GM18526 (cell line): ENCODE results near the gene PTPRH.

Experiments
- POLR2A ChIP-seq: IDR thresholded peaks from 3 replicates; pipeline ENCODE4 v1.6.1; 2011; ENCODE audit not compliant: insufficient read length; ENCODE audit errors: extremely low read depth

The PTPRH gene

DNA sequence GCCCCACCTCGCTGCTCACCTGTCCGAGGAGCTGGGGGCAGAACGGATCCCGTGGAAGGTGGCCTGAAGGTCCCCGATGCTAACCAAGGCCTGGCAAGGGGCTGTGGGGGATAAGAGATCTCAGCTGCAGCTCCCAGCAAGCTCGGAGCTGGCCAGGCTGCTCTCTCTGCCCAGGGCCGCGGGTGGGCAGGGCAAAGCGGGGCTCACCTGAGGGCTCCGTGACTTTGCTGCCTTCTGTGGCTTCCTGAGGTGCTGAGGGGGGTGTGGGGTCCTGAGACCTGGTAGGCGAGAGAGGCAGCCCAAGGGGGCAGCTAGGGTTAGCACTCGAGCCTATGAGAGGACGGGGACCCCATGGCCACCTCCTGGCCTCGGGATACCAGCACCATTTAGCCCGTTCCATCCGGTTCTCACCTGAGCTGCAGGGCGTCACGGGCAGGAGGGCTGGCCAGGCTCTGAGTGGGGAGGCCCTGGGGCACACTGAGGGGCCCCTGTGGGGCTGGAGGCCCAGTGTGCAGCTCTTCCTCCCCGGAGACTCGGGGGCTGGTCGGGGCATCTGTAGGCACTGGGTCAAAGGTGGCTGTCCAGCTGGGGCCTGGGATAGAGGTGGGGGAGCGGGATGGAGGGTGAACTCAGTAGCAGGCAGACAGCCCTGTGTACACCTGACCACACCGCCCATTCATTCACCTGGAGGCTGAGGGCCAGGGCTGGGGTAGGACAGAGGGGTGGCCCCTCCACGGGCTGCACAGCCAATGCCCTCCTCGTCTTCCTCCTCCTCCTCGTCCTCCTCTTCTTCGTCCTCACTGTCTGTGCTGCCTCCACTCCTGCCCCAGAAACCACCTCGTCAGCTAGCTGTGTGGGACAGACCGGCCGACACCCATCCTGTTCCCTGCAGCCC is 22.3 kb upstream of the PTPRH start:
- TF ChIP-seq POLR2A = no peak

GRCh38 chr19:55230780-55231179 is 21.5 kb upstream of the PTPRH start:
- TF ChIP-seq POLR2A = no peak

DNA sequence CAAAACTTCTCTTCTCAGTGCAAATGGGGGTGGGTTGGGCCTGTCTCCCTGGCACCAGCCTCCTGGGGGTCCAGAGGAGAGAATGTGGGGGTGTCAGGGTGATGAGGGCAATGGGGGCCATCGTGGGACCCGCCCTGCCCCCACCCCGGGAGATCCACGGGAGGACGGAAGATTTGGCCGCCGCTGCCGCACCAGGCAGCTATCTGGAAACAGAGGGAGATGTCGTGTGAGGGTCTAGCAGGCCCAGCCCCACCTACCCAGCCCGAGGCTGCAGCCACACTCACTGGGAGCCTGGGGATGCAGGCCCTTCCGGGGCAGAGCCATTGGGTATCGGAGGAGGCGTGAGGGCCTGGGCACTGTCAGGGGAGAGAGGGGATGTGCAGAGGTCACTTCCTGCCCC is 21.0 kb upstream of the PTPRH start:
- TF ChIP-seq POLR2A = no peak

DNA sequence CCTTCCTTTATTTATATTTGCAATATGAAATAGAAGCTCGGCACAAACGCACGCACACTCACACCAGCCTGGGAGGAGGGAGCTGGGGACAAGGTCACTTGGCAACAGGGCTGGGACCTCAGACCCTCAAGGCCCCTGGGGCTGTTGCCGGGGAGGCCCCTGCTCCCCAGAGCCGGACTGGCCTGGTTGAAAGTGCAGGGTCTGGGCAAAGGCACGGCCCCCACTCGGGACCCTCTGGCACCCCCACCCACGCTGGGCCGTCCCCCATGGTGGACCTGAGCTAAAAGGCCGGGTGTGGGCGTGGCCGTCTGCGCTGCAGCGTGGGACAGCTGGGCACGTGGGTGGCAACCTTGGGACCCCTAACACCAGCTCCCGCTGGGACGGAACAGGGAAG is 20.5 kb upstream of the PTPRH start:
- no peak for TF ChIP-seq POLR2A

DNA sequence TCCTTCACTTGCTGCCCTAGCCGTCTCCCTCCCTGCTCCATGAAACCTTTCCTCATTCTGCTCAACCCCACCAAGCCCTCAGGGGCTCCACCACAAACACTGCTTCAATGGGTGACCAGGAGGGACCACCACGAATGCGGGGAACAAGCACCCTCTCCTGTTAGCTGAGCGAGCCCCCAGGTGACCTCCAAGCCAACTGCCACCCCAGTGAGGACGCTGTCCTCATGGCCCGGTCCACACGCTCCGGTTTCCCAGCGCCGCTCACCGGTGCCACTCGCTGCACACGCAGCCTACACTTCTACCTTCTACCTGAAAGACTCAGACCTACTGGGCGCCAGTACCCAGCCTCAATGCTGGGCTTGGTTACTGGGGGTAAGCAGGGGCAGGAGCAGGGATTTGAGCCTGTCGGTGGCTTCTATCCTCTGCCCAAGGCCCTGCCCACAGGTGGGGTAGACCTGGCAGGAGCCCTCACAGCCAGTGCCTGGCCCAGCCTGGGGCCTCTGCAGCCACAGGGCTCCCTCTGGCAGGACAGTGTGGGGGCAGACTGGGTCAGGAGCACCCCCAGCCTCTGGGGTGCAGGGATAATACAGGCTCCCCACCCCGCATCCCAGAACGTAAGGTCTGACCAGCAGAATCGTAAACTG is 20.0 kb upstream of the PTPRH start:
- TF ChIP-seq POLR2A = no peak

DNA sequence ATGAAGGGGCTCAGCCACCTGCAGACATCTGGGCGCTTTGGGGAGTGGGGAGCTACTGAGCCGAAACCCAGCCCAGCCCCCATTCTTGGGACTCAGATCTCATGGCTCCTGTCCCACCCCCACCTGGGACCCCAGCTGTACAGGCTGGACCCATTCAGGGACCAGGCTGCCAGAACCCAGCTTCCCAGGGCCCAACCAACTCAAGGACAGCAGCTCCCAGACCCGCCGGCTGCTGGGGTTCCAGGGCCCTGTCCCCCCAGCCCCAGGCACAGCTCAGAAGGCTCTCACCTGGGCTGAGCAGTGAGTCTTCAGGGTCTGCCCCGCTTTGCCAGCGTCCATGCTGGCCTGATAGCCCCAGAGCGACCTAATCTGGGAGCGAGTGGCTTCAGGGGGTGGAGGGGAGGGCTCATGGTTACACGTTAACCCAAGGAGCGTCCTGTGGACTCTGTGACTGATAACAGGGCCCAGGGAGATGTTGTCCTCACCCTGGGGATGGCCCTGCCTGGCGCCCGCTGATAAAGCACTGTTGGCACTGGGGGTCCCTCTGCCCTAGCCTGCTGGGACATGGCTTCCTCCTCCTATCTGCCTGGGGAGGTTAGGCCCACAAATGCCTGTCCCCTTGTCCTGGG is 19.2 kb upstream of the PTPRH start, which contains the start of gene TMEM86B:
TMEM86B (minus strand) TSS at position 361 of the 629 bp plus-strand sequence; CDS start at position 339, 22 bp downstream.
- no peak for TF ChIP-seq POLR2A

- TF ChIP-seq POLR2A = no peak
These were observed 18.7 kb upstream of the PTPRH start for GRCh38 chr19:55228015-55228391.

DNA sequence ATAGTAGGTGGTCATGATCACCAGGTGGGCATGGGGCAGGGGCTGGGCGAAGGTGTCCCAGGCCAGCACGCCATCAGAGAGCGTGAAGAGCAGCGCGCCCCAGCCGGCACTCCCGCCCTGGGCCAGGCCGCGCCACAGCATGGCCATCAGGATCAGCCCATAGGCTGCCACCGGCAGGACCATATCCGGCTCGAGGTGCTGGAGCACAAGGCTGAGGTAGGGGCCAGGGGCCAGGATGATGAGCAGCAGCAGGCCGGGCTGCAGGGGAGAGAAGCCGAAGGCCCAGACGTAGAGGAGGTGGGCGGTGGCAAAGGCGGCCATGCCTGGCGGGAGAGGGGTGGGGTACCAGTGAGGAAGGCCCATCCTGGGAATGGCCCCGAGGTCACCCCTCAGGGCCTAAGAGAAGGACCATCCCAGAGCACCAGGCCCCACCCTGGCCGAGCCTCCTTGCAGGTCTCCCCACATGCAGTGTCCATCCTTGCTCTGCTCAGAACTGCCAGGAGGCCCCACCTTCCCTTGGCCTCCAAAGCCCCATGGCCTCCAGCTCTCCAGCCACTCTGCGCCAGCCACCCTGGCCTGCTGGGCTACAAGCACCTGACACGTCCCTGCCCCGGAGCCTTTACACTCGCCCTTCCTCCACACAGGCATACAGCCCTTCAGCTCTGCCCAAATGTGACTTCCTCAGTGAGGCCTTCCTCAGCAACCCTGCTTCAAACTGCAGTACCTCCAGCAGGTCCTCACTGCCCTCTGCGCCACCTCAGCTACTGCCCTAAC is 18.1 kb upstream of the PTPRH start:
- no peak for TF ChIP-seq POLR2A

- TF ChIP-seq POLR2A = no peak
These were observed 17.5 kb upstream of the PTPRH start for GRCh38 chr19:55226788-55227187.

- TF ChIP-seq POLR2A = no peak
These were observed 17.0 kb upstream of the PTPRH start for GRCh38 chr19:55226273-55226672.

DNA sequence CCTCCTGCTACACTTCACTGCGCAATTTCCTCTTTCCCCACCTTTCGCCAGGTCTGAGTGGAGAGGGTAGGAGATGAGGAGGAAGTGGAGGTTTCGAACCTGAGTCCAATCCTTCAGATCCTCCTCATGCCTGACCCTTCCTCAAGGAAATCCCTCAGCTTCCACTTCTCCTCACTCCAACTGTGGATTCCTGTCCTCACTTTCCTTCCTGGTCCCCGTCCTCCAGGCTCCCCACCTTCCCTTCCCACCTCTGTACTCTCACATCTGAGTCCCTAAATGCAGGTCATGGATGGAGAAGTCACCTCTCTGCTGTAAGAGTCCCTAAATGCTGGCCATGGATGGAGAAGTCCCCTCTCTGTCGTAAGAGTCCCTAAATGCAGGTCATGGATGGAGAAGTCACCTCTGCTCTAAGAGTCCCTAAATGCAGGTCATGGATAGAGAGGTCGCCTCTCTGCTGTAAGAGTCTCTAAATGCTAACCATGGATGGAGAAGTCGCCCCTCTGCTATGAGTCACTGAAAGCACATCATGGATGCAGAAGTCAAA is 16.2 kb upstream of the PTPRH start:
- no peak for TF ChIP-seq POLR2A

GRCh38 chr19:55224038-55224665 is 14.9 kb upstream of the PTPRH start:
- no peak for TF ChIP-seq POLR2A

DNA sequence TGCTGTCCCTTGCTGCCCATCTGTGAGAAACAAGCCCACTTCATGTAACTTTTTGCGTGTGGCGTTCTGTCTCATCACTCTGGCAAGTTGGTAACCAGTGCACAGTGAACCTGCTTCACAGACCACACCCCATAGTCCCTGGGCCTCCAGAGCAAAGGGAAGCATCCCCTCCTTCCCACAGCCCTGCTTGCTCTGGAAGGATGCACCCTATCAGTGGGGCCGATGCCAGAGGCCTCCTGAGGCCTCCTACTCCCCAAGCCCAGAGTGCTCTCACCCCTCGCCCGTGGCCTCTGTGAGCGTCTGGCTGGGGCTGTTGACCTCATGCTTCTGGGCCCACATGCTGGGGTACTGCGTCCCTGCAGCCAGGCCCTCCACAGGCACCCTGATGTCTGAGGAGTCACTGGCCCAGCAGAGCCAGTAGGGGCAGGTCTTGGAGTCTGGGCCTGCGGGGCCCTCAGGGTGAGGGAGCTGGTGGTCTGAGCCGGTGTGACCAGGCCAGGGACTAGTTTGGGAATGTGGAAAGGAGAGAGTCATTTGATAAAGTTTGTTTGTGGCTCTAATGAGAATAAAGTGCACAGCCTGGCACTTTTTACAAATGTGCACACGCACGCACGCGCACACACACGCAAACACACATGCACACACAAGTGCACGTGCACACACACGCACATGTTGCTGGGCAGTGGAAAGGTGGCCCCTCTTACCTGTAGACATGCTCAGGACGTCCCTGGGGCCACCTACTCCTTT is 14.2 kb upstream of the PTPRH start:
- TF ChIP-seq POLR2A = no peak

DNA sequence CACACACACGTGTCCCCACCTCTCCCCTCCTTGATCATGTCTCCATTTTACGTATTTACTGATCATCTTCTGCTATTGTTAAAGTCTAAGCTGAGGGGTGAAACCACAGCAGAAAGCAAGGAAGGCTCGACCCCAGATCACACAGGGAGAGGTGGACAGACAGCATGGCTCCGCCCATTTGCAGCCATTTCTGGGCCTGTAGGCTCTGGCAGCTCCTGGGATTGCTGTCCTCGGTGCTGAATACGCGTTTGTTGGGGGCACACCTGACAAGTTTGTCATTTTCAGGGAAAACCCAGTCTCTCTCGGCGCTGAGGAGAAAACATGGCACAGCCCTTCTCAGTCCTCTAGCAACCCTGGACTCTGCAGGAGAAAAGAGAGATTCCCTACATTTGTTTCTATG is 11.2 kb upstream of the PTPRH start:
- no peak for TF ChIP-seq POLR2A
